ENCODE data around the gene SLC9A1.
A peak's percentile ranks its signal among the peaks of the same experiment; 100 is the strongest.

The SLC9A1 gene

GRCh38 chr1:27100335-27101053 lies 54.4 kb downstream of the SLC9A1 start:
- H3K27ac Mint-ChIP-seq, result no peak overlapping the region
- peaks cover 3% of the 10 kb centered on the region for H3K4me1 Mint-ChIP-seq (ENCODE audit: low read depth)

GRCh38 chr1:27099587-27100334 lies 55.2 kb downstream of the SLC9A1 start:
- Mint-ChIP-seq H3K4me1 (ENCODE audit: low read depth) (peaks cover 3% of the 10 kb centered on the region), H3K27me3 (ENCODE audit: low read depth) (no peaks in the 10 kb centered on the region), H3K36me3 (ENCODE audit: low read depth) (no peaks in the 10 kb centered on the region), H3K27ac (no peak overlapping the region), H3K4me3 (no peak overlapping the region), H3K9me3 (no peaks in the 10 kb centered on the region)
- DNase-seq (ENCODE audit: low spot score), result no peak

More at GRCh38 chr1:27100335-27101053, 54.4 kb downstream of the SLC9A1 start:
- no peak overlapping the region for H3K4me3 Mint-ChIP-seq
- H3K9me3 Mint-ChIP-seq, result no peaks in the 10 kb centered on the region
- no peak for DNase-seq (ENCODE audit: low spot score)
- no peaks in the 10 kb centered on the region for H3K27me3 Mint-ChIP-seq (ENCODE audit: low read depth)
- no peaks in the 10 kb centered on the region for H3K36me3 Mint-ChIP-seq (ENCODE audit: low read depth)

DNA sequence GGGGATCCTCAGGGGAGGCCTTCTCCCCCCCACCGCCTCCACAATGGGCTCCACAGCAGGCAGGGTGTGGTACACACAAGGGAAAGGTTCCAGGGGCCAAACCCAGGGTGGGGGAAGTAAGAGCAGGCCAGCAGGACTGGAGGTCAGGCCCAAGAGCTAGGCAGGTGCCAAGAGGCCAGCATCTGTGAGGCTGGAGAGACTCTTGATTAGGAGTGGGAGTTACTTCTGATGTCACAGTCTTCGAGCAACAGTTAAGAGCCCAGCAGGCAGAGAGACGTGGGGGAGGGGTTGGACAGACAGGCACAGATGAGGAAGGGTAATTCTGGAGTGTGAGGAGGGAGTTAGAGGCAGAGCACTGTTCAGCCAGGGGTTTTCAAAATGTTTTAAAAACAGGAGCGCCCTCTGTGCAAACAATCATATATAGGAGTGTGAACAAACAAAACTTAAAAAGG lies 55.8 kb downstream of the SLC9A1 start:
- H3K9me3 Mint-ChIP-seq, result no peaks in the 10 kb centered on the region
- H3K27ac Mint-ChIP-seq, result no peak overlapping the region
- no peak overlapping the region for H3K4me3 Mint-ChIP-seq
- no peaks in the 10 kb centered on the region for H3K36me3 Mint-ChIP-seq (ENCODE audit: low read depth)
- H3K4me1 Mint-ChIP-seq (ENCODE audit: low read depth), result peaks cover 3% of the 10 kb centered on the region
- no peak for DNase-seq (ENCODE audit: low spot score)
- H3K27me3 Mint-ChIP-seq (ENCODE audit: low read depth), result no peaks in the 10 kb centered on the region

DNA sequence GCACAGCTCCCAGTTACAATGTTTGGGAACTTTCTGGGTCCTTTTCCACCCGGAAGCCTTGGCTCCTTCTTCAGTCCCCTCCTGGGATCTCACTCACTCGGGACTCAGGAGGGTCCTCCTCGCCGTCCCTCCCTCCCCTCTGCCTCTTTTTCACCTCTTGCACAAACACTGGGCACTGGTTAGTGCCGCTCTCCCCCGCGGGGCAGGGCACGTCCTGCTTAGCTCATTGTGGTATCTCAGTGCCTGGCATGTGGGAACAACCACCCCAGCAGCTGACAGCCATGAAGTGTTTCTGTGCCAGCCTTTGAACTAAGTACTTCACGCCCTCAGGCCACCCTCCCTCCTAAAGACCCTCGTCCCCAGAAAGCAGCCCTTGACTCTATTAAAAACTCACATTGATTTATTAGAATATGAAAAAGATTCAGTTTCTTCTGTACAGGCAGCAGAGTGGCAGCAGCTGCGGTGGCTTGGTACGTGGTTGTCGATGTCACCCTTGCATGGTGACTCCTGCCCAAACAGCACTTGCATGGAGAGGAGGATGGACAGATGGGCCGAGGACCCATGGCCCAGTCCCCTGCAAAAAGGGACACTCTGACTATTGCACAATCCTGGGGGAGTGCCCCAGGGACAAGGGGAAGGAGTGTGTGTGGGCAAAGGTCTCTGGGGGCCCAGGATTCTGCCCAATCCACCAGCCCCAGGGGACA lies 56.3 kb downstream of the SLC9A1 start:
- H3K4me1 Mint-ChIP-seq (ENCODE audit: low read depth), result peaks cover 3% of the 10 kb centered on the region
- DNase-seq (ENCODE audit: low spot score), result no peak
- no peaks in the 10 kb centered on the region for H3K36me3 Mint-ChIP-seq (ENCODE audit: low read depth)
- no peak overlapping the region for H3K4me3 Mint-ChIP-seq
- no peak overlapping the region for H3K27ac Mint-ChIP-seq
- no peaks in the 10 kb centered on the region for H3K9me3 Mint-ChIP-seq
- no peaks in the 10 kb centered on the region for H3K27me3 Mint-ChIP-seq (ENCODE audit: low read depth)

GRCh38 chr1:27097484-27097917 lies 57.4 kb downstream of the SLC9A1 start:
- Mint-ChIP-seq H3K9me3 (no peaks in the 10 kb centered on the region), H3K36me3 (ENCODE audit: low read depth) (no peaks in the 10 kb centered on the region), H3K4me1 (ENCODE audit: low read depth) (peaks cover 3% of the 10 kb centered on the region), H3K4me3 (no peak overlapping the region), H3K27ac (no peak overlapping the region), H3K27me3 (ENCODE audit: low read depth) (no peaks in the 10 kb centered on the region)
- peak; percentile 56 for DNase-seq (ENCODE audit: low spot score)

DNA sequence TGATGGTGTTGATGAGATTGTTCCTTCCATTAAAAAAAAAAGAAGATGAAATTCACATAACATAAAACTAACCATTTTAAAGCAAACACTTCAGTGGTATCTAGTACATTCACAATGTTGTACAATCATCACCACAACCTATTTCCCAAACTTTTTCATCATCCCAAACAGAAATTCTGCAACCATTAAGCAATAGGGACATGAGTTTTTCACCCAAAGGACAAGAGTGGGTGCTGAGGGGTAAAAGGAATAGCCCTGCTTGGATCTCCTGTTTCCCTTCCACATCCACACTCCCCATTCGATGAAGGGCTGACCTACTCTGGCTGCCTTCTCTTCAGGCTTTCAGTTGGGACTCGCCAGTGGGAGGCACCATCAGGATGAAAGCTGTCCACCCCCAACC lies 59.3 kb downstream of the SLC9A1 start:
- Mint-ChIP-seq H3K27ac (no peak overlapping the region), H3K9me3 (no peaks in the 10 kb centered on the region), H3K4me1 (ENCODE audit: low read depth) (peaks cover 3% of the 10 kb centered on the region), H3K4me3 (no peak overlapping the region), H3K36me3 (ENCODE audit: low read depth) (no peaks in the 10 kb centered on the region), H3K27me3 (ENCODE audit: low read depth) (no peaks in the 10 kb centered on the region)
- DNase-seq (ENCODE audit: low spot score), result no peak

GRCh38 chr1:27092888-27093287 lies 62.0 kb downstream of the SLC9A1 start:
- no peak for DNase-seq (ENCODE audit: low spot score)
- Mint-ChIP-seq H3K9me3 (no peaks in the 10 kb centered on the region), H3K4me3 (no peak overlapping the region), H3K27me3 (ENCODE audit: low read depth) (no peaks in the 10 kb centered on the region), H3K36me3 (ENCODE audit: low read depth) (no peaks in the 10 kb centered on the region), H3K27ac (no peak overlapping the region), H3K4me1 (ENCODE audit: low read depth) (peaks cover 3% of the 10 kb centered on the region)

DNA sequence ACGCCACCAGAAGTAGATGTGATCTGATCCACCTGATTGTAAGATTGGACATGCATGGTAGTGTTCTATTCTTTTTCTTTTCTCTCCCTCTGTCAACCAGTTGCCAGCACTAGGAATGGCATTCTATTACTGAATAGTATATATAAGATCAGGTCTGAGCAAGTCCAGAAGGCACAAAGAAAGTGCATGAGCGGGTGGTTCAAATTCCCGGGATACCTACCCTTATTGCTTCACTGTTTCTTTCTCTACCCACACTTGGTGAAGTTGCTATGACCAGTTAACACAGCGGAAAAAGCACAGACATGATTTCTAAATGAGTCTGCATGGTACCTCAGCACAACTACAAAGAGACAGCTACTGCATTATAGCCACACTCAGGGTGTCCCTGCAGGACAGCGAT lies 64.0 kb downstream of the SLC9A1 start:
- DNase-seq (ENCODE audit: low spot score), result no peak
- H3K9me3 Mint-ChIP-seq, result peaks cover 5% of the 10 kb centered on the region
- no peaks in the 10 kb centered on the region for H3K27me3 Mint-ChIP-seq (ENCODE audit: low read depth)
- H3K4me1 Mint-ChIP-seq (ENCODE audit: low read depth), result no peaks in the 10 kb centered on the region
- H3K27ac Mint-ChIP-seq, result no peak overlapping the region
- no peaks in the 10 kb centered on the region for H3K36me3 Mint-ChIP-seq (ENCODE audit: low read depth)
- H3K4me3 Mint-ChIP-seq, result no peak overlapping the region

- H3K27ac Mint-ChIP-seq, result no peak overlapping the region
- H3K4me3 Mint-ChIP-seq, result no peak overlapping the region
Measured at GRCh38 chr1:27087371-27088220, 67.3 kb downstream of the SLC9A1 start.

GRCh38 chr1:27086628-27087027 lies 68.3 kb downstream of the SLC9A1 start:
- no peaks in the 10 kb centered on the region for H3K27me3 Mint-ChIP-seq (ENCODE audit: low read depth)
- peak overlapping the region; percentile 50 for H3K27ac Mint-ChIP-seq
- H3K4me1 Mint-ChIP-seq (ENCODE audit: low read depth), result peaks cover 3% of the 10 kb centered on the region
- H3K4me3 Mint-ChIP-seq, result no peak overlapping the region
- H3K36me3 Mint-ChIP-seq (ENCODE audit: low read depth), result no peaks in the 10 kb centered on the region
- peaks cover 5% of the 10 kb centered on the region for H3K9me3 Mint-ChIP-seq
- DNase-seq (ENCODE audit: low spot score), result no peak

More at GRCh38 chr1:27087371-27088220, 67.3 kb downstream of the SLC9A1 start:
- Mint-ChIP-seq H3K36me3 (ENCODE audit: low read depth) (no peaks in the 10 kb centered on the region), H3K9me3 (peaks cover 5% of the 10 kb centered on the region), H3K27me3 (ENCODE audit: low read depth) (no peaks in the 10 kb centered on the region), H3K4me1 (ENCODE audit: low read depth) (peaks cover 3% of the 10 kb centered on the region)
- DNase-seq (ENCODE audit: low spot score), result no peak

DNA sequence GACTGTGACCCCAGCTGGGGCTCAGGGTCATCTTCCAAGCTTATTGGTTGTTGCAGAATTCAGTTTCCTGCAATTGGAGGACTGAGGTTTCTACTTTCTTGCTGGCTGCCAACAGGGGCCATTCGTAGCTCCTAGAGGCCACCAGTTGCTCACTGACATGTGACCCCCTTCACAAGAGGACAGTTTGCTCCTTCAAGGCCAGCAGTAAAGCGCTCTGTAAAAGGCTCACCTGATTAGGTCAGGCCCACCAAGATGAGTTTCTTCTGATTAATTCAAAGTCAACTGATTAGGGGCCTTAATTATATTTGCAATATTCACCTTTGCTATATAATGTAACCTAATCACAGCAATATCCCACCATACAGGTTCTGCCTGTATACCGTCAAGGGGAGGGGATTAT lies 68.9 kb downstream of the SLC9A1 start:
- Mint-ChIP-seq H3K36me3 (ENCODE audit: low read depth) (no peaks in the 10 kb centered on the region), H3K9me3 (peaks cover 5% of the 10 kb centered on the region), H3K27ac (no peak overlapping the region), H3K4me3 (no peak overlapping the region), H3K27me3 (ENCODE audit: low read depth) (no peaks in the 10 kb centered on the region), H3K4me1 (ENCODE audit: low read depth) (peaks cover 3% of the 10 kb centered on the region)
- DNase-seq (ENCODE audit: low spot score), result no peak

GRCh38 chr1:27084107-27084506 lies 70.8 kb downstream of the SLC9A1 start:
- no peak for DNase-seq (ENCODE audit: low spot score)
- H3K27ac Mint-ChIP-seq, result no peak overlapping the region

DNA sequence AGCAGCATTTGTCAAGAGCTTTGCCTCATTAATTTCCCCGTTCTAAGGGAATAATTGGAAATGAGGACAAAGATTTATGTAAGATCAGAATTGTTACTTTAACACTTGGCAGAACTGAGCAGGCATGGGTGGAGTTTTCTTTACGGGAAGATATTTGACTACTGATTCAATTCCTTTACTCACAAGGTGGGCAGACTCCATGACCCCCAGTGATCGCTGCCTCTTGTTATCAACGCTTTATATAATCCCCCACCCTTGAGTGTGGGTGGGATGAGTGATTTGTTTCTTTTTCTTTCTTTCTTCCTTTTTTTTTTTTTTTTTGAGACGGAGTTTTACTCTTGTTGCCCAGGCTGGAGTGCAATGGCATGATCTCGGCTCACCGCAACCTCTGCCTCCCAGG lies 77.0 kb downstream of the SLC9A1 start:
- Mint-ChIP-seq H3K36me3 (ENCODE audit: low read depth) (no peaks in the 10 kb centered on the region), H3K4me1 (ENCODE audit: low read depth) (no peaks in the 10 kb centered on the region), H3K4me3 (no peak overlapping the region)

More at GRCh38 chr1:27084107-27084506, 70.8 kb downstream of the SLC9A1 start:
- no peaks in the 10 kb centered on the region for H3K27me3 Mint-ChIP-seq (ENCODE audit: low read depth)
- no peak overlapping the region for H3K4me3 Mint-ChIP-seq
- peaks cover 5% of the 10 kb centered on the region for H3K9me3 Mint-ChIP-seq
- no peaks in the 10 kb centered on the region for H3K36me3 Mint-ChIP-seq (ENCODE audit: low read depth)
- peaks cover 3% of the 10 kb centered on the region for H3K4me1 Mint-ChIP-seq (ENCODE audit: low read depth)

More for the DNA sequence above, 77.0 kb downstream of the SLC9A1 start:
- DNase-seq (ENCODE audit: low spot score), result no peak
- no peaks in the 10 kb centered on the region for H3K27me3 Mint-ChIP-seq (ENCODE audit: low read depth)
- no peaks in the 10 kb centered on the region for H3K9me3 Mint-ChIP-seq
- no peak overlapping the region for H3K27ac Mint-ChIP-seq

Measured in T-helper 2 cell treated with Interferon-gamma antibody and Interleukin-4, amounts not matched to agents 5 μg/mL and 100 μg/mL, for 36 hours (primary cell).